HepG2 (cell line): ENCODE measurements around the gene TXLNA. TPM values are rescaled to one million over a fixed set of nuclear protein-coding genes. Genes with fewer than 3 reads are reported as not detected.

ENCODE experiments used
- ASH2L ChIP-seq: fragments of 300-600, 200-600 bp; sonication (generic); IDR thresholded peaks from 2 replicates; pipeline ENCODE4 v1.7.0; 2017; ENCODE audit warnings: low read depth, mild to moderate bottlenecking, moderate library complexity, mixed read lengths, low read length; ENCODE audit not compliant: insufficient read length
- FOSL1 ChIP-seq: sonication (generic); formaldehyde crosslinking; IDR thresholded peaks from 2 replicates; pipeline ENCODE4 v1.9.0; 2021; ENCODE audit warnings: missing genetic modification reagents, borderline replicate concordance
- HNRNPL ChIP-seq: fragments of 200-400 bp; formaldehyde crosslinking; IDR thresholded peaks from 2 replicates; pipeline ENCODE4 v1.6.1; 2017; ENCODE audit warnings: mild to moderate bottlenecking, low read depth, low read length
- LCORL ChIP-seq, 2 experiments: fragments of 450-650 bp in 1 of 2; sonication (generic) in 1 of 2; formaldehyde crosslinking in 1 of 2; IDR thresholded peaks; 2 replicates each; pipeline versions ENCODE4 v1.5.0 to v1.6.1; 2017 to 2020; ENCODE audit warnings: antibody characterized with exemption in 1 of 2, missing genetic modification reagents in 1 of 2
- MED8 ChIP-seq: sonication (generic); formaldehyde crosslinking; IDR thresholded peaks from 2 replicates; pipeline ENCODE4 v1.8.1; 2023; ENCODE audit warnings: mild to moderate bottlenecking, missing genetic modification reagents; ENCODE audit not compliant: insufficient replicate concordance
- MIER2 ChIP-seq: IDR thresholded peaks from 2 replicates; pipeline ENCODE4 v1.6.1; 2016; ENCODE audit warnings: missing biosample characterization, missing genetic modification reagents
- MYNN ChIP-seq: sonication (generic); formaldehyde crosslinking; IDR thresholded peaks from 2 replicates; pipeline ENCODE4 v1.4.0; 2020; ENCODE audit warnings: mild to moderate bottlenecking, low read depth, missing genetic modification reagents
- MYPOP ChIP-seq: sonication (generic); formaldehyde crosslinking; IDR thresholded peaks from 2 replicates; pipeline ENCODE4 v1.8.1; 2023; ENCODE audit warnings: mild to moderate bottlenecking, moderate library complexity, missing genetic modification reagents
- RFXANK ChIP-seq: IDR thresholded peaks from 2 replicates; pipeline ENCODE4 v1.6.1; 2016
- SAP130 ChIP-seq: IDR thresholded peaks from 2 replicates; pipeline ENCODE4 v1.6.1; 2016; ENCODE audit warnings: low read depth
- SATB2 ChIP-seq: sonication (generic); formaldehyde crosslinking; IDR thresholded peaks from 2 replicates; pipeline ENCODE4 v1.5.0; 2020; ENCODE audit warnings: missing genetic modification reagents
- TBX2 ChIP-seq: sonication (generic); formaldehyde crosslinking; IDR thresholded peaks from 2 replicates; pipeline ENCODE4 v1.5.0; 2020; ENCODE audit warnings: missing genetic modification reagents, mild to moderate bottlenecking, borderline replicate concordance
- ZNF232 ChIP-seq: sonication (generic); formaldehyde crosslinking; IDR thresholded peaks from 2 replicates; pipeline ENCODE4 v1.4.0; 2020; ENCODE audit warnings: missing genetic modification reagents, borderline replicate concordance
- ZNF274 ChIP-seq: sonication (generic); formaldehyde crosslinking; IDR thresholded peaks from 2 replicates; pipeline ENCODE4 v1.5.1; 2020; ENCODE audit warnings: mild to moderate bottlenecking, missing genetic modification reagents
- ZNF292 ChIP-seq: sonication (generic); formaldehyde crosslinking; IDR thresholded peaks from 2 replicates; pipeline ENCODE4 v1.8.1; 2022; ENCODE audit warnings: mild to moderate bottlenecking, low read depth, missing genetic modification reagents, borderline replicate concordance
- ZNF335 ChIP-seq: sonication (generic); formaldehyde crosslinking; IDR thresholded peaks from 2 replicates; pipeline ENCODE4 v1.4.0; 2020; ENCODE audit warnings: missing genetic modification reagents
- ZNF670 ChIP-seq: sonication (generic); formaldehyde crosslinking; IDR thresholded peaks from 2 replicates; pipeline ENCODE4 v1.8.0; 2022; ENCODE audit warnings: mild to moderate bottlenecking, missing genetic modification reagents, borderline replicate concordance
- ZNF709 ChIP-seq: sonication (generic); formaldehyde crosslinking; IDR thresholded peaks from 2 replicates; pipeline ENCODE4 v1.5.0; 2020; ENCODE audit warnings: mild to moderate bottlenecking, missing genetic modification reagents
- ZNF749 ChIP-seq: sonication (generic); formaldehyde crosslinking; IDR thresholded peaks from 2 replicates; pipeline ENCODE4 v1.8.0; 2022; ENCODE audit warnings: mild to moderate bottlenecking, missing genetic modification reagents, moderate library complexity, borderline replicate concordance
- polyA plus RNA-seq, 8 experiments: library from polyadenylated mRNA; depleted of rRNA in 3 of 8; stranded (reverse) in 7 of 8; unstranded in 1 of 8; fragments of >200 nt; fragmentation: Illumina TruSeq in 4 of 8; extraction: Trizol in 4 of 8; gene quantifications; 2 replicates each; pipeline versions ENCODE4 v1.2.1 to v1.2.3, GENCODE V29; 2011 to 2016; ENCODE audit warnings: low read depth in 4 of 8, missing spikeins in 1 of 8, mixed read lengths in 1 of 8; ENCODE audit not compliant: insufficient read depth in 1 of 8
- total RNA-seq, 5 experiments: library from RNA; depleted of rRNA; stranded (reverse); fragments of >200 nt; fragmentation: Illumina TruSeq; extraction: Trizol; gene quantifications; 2 replicates each; pipeline ENCODE4 v1.2.3, GENCODE V29; 2016; ENCODE audit warnings: low read depth in 1 of 5
- TF ChIP-seq, protein P1 (sequence below): sonication (generic); formaldehyde crosslinking; IDR thresholded peaks from 2 replicates; pipeline ENCODE4 v1.5.1; 2020; ENCODE audit warnings: mild to moderate bottlenecking, missing genetic modification reagents

The TXLNA gene
- total and polyA plus RNA-seq, 2 of the 13 experiments (the other 11 are each of a cell fraction or from before 2014, with no cell fraction given): 29.6 to 67.8 TPM

DNA sequence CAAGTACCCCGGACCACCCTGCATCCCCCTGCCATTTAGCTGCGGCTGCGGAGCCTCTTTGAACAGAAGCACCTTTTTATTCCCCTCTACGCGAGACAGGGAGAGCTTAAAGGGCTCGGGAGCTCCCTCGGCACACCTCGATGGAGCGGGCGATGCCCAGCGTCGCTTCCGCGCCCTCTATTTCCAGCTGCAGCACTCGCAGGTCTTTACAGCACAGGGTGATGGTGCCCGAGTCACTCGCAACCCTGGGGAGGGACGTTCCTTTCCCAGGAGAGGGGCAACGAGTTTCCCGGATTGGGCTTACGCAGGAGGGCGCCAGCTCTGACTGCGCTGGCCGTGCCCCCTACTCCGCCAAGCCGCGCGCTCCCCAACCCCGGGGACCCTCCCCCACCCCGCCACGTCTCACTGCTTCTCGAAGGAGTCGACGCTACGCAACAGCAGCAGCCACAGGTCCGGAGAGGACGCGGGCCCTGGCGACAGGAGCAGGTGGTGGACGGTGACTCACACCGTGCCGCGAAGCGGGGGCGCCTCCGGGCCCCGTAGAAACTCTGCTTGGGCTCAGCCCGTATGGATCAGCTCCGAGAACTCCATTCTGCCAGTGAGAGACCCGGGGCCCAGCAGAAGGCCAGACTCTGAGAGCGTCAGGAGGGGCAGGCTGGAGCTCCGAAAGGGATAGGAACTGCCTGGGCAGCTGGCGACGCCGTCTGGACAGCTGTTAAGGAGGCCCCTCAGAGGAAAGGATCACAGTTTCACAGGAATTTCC, 61.7 kb downstream of the TXLNA start (continued):
- TF ChIP-seq ASH2L (peak; percentile 47), RFXANK (CRISPR knock-in tag) (no peak), LCORL (IDR thresholded peaks at IDR 0.05) (no peak), LCORL (CRISPR knock-in tag; IDR thresholded peaks at IDR 0.05) (no peak), ZNF274 (0 out of 2 replicates have a peak, but pooled peaks have one; percentile 52), TBX2 (CRISPR knock-in tag) (peak; percentile 25; the same call in 1 of the 2 replicates), MYPOP (0 out of 2 replicates have a peak, but pooled peaks have one; percentile 29), ZNF335 (CRISPR knock-in tag) (no peak), HNRNPL (0 out of 2 replicates have a peak, but pooled peaks have one; percentile 38), ZNF749 (CRISPR knock-in tag) (no peak), SATB2 (CRISPR knock-in tag) (no peak), MIER2 (0 out of 2 replicates have a peak, but pooled peaks have one; percentile 35), MYNN (no peak), ZNF292 (peak; percentile 79), MED8 (CRISPR knock-in tag) (no peak), FOSL1 (CRISPR knock-in tag) (peak; percentile 61), SAP130 (CRISPR knock-in tag) (peak; percentile 41), ZNF670 (CRISPR knock-in tag) (0 out of 2 replicates have a peak, but pooled peaks have one; percentile 30), ZNF232 (CRISPR knock-in tag) (0 out of 2 replicates have a peak, but pooled peaks have one; percentile 67), ZNF709 (CRISPR knock-in tag) (no peak)
- TF ChIP-seq, protein P1, sequence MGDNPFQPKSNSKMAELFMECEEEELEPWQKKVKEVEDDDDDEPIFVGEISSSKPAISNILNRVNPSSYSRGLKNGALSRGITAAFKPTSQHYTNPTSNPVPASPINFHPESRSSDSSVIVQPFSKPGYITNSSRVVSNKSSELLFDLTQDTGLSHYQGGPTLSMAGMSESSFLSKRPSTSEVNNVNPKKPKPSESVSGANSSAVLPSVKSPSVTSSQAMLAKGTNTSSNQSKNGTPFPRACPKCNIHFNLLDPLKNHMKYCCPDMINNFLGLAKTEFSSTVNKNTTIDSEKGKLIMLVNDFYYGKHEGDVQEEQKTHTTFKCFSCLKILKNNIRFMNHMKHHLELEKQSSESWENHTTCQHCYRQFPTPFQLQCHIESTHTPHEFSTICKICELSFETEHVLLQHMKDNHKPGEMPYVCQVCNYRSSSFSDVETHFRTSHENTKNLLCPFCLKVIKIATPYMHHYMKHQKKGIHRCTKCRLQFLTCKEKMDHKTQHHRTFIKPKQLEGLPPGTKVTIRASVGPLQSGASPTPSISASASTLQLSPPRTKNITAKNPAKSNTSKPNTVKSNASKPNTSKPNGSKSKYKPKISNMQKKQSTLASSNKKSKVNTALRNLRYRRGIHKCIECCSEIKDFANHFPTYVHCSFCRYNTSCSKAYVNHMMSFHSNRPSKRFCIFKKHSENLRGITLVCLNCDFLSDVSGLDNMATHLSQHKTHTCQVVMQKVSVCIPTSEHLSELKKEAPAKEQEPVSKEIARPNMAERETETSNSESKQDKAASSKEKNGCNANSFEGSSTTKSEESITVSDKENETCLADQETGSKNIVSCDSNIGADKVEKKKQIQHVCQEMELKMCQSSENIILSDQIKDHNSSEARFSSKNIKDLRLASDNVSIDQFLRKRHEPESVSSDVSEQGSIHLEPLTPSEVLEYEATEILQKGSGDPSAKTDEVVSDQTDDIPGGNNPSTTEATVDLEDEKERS: peak; percentile 35; the same call in 1 of the 2 replicates
